Effector memory CD4-positive, alpha-beta T cell (primary cell): ENCODE results near the gene ABCG1.

Experiments used
- DNase-seq, 3 donors: peaks; one replicate each; pipeline ENCODE4 v3.0.0-alpha.2; 2020
- H3K27ac ChIP-seq: 2 replicates; pipeline ENCODE4 v1.7.0; 2013; ENCODE audit warnings: mild to moderate bottlenecking, low read length, moderate library complexity; ENCODE audit not compliant: insufficient read depth, poor library complexity, severe bottlenecking
- H3K27me3 ChIP-seq: replicated peaks from 2 replicates; pipeline ENCODE4 v1.7.0; 2013; ENCODE audit warnings: mild to moderate bottlenecking, low read length; ENCODE audit not compliant: insufficient read depth, control insufficient read depth, poor library complexity, severe bottlenecking
- H3K36me3 ChIP-seq: 2 replicates; pipeline ENCODE4 v1.7.0; 2013; ENCODE audit warnings: mild to moderate bottlenecking, low read length, moderate library complexity; ENCODE audit not compliant: control insufficient read depth, insufficient read depth
- H3K4me1 ChIP-seq: 2 replicates; pipeline ENCODE4 v1.7.0; 2013; ENCODE audit warnings: low read length, mild to moderate bottlenecking; ENCODE audit not compliant: control insufficient read depth, insufficient read depth, poor library complexity, severe bottlenecking
- H3K4me3 ChIP-seq: 2 replicates; pipeline ENCODE4 v1.7.0; 2013; ENCODE audit warnings: low read length, low read depth, mild to moderate bottlenecking; ENCODE audit not compliant: insufficient read depth, poor library complexity, severe bottlenecking
- H3K9me3 ChIP-seq: 2 replicates; pipeline ENCODE4 v1.7.0; 2013; ENCODE audit warnings: mild to moderate bottlenecking, low read length, moderate library complexity; ENCODE audit not compliant: control insufficient read depth

ABCG1 gene

DNA sequence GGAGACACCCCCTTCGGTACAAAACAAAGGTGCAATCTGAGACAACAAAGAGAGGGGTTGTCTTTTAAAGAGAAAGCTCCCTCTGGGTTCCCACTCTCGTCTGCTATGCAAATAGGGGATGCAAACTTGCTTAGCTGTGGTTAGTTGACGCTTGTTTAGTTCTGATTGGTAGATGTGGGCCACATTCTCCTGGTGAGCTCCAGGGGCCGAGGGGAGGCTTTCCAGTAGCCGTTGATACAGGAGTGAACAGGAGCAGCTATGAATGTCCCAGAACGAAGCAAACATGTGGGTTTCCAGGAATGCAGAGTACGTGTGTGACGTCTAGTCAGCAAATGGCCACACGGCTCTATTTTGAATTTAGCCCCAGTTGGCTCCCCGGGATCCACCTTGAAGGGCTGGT is 117.1 kb downstream of the ABCG1 start:
- no peaks in the 10 kb centered on the region for H3K27me3 ChIP-seq
- no peaks in the 10 kb centered on the region for H3K36me3 ChIP-seq
- DNase-seq: no peak
- H3K9me3 ChIP-seq: peaks cover 5% of the 10 kb centered on the region
- H3K27ac ChIP-seq: no peak overlapping the region
- no peak overlapping the region for H3K4me3 ChIP-seq
- peaks cover 6% of the 10 kb centered on the region for H3K4me1 ChIP-seq

DNA sequence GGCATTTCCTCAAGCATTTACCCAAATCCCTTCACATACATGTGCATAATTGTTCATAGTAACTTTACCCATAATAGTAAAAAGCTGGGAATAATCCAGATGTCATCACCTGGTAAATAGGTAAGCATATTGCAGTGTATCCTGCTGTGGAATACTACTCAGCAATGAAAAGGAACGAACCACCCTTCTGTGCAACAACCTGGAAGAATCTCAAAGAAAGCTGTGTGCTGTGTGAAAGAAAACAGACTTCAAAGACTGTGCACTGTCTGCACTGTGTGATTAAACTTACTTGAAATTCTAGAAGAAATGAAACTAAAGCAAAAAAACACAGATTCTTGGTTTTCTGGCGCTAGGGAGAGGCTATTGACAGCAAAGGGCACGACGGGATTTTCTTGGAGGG is 118.3 kb downstream of the ABCG1 start:
- Histone ChIP-seq H3K4me3 (no peak overlapping the region), H3K9me3 (no peaks in the 10 kb centered on the region), H3K27ac (no peak overlapping the region), H3K36me3 (no peaks in the 10 kb centered on the region), H3K4me1 (peaks cover 6% of the 10 kb centered on the region), H3K27me3 (no peaks in the 10 kb centered on the region)
- no peak for DNase-seq

DNA sequence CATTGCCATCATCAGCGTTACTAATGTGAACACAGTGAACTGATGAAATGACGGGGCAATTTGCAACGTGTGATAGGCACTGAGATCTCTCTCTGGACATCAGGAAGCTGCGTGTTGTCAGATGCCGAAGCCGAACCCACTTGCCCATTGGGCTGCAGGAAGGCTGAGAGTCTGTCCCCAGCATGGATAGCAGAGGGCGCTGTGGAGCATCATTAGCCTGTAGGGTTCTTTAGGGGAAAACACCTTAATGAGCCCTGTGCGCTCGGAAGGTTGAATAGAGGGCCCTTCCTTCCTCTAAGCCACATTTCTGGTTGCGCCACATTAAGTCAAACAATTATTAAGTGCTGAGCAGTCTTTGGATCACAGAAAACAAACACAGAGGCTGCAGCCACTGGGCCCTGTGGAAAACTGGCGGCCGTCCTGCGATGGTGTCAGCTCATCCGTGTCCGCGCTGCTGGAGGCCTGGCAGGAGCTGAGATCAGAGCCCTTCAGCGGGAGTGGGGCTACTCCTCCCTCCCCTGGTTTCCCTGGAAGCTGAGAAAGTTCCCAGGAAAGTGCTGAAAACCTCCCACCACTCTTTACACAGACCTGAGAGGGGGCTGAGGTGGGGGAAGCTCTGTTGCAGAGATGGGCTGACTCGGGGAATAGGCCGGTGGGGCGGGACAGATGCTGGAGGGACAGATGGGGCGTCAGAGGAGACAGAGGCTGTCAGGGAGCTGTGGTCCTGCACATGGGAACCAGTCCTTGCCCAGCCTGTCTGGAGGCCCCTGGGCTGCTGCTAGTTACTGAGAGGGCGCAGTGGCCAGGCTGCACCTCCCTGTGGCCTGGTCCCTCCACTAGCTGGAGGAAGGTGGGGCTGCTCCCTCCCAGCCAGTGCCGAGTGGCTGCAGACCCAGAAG is 119.1 kb downstream of the ABCG1 start:
- Histone ChIP-seq H3K36me3 (no peaks in the 10 kb centered on the region), H3K4me1 (peaks cover 6% of the 10 kb centered on the region), H3K4me3 (no peak overlapping the region), H3K27ac (no peak overlapping the region), H3K9me3 (no peaks in the 10 kb centered on the region), H3K27me3 (no peaks in the 10 kb centered on the region)
- peak; percentile 58 to 73 (median 70) for DNase-seq

DNA sequence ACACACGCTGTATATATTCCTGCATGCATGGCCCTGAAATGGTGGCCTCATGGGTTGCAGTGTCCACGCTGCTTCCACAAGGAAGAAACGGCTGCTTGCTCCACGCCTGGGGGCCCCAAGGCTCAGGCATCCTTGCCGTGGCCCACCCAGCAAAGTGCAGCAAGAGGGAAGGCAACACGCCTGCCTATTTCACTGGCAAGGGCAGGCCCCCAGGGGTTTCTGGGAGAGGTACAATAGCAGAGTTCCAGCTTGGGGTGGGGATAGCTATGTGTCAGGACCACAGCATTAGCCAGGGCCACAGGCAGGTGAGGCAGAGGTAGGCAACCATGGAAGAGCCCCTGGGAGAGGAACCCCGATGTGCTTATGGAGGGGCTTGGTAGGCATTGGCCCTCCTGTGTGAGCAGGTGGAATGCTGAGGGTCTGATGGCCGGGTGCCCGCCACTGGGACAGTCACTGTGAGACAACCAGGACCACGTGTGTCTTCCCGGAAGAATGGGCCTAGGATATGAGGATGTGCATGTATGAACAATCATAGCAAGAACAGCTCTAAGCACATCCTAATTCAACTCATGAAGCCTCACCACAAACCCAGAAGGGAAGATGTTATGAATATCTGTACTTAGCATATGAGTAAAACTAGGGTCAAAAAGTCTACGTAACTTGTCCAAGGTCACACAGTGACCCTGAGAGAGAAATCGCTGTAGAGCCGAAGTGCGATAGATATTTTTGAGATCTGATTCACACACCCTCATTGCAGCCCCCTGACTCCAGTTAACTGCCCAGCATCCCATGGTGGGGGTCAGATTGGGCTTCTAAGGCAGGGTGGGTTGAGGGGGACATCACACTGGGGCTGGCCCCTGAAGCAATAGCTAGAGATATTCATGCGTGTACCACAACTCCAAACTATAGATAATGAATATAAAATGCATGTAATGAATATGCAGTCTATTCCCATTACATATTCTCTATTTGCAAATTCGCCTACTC is 120.1 kb downstream of the ABCG1 start:
- DNase-seq: no peak

DNA sequence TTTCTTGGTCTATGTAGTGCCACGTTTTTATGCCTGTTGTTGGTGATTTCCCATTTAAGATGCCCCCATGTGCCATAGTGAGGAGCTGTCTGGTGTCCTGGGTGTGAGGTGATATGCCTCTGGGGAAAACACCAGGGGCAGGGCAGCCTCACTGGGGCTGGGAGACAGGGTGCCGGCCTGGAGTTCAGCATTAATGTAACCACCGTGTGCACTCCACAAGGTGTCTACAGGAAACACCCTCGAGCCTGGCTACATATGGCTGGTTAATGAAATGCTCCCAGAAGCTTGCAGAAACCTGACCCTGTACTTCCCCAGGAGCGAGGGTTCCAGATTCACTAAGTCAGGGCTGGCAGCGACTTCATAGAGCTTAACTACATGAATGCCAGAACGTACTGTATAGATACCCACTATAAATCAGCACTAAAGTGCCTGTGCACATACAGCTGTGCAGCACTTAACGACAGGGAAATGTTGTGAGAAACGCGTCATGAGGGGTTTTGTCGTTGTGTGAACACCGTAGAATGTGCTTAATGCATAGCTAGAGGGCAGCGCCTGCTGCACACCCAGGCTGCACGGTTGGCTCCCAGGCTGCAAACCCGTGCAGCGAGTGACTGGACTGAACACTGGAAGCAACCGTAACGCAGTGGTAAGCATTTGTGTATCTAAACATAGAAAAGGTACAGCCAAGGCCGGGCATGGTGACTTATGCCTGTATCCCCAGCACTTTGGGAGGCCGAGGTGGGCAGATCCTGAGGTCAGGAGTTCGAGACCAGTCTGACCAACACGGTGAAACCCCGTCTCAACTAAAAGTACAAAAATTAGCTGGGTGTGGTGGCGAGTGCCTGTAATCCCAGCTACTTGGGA is 121.5 kb downstream of the ABCG1 start:
- Histone ChIP-seq H3K9me3 (no peaks in the 10 kb centered on the region), H3K27me3 (no peaks in the 10 kb centered on the region), H3K4me1 (peaks cover 6% of the 10 kb centered on the region), H3K4me3 (no peak overlapping the region), H3K36me3 (no peaks in the 10 kb centered on the region), H3K27ac (no peak overlapping the region)
- DNase-seq: no peak

More for the DNA sequence above, 120.1 kb downstream of the ABCG1 start:
- no peaks in the 10 kb centered on the region for H3K27me3 ChIP-seq
- no peaks in the 10 kb centered on the region for H3K36me3 ChIP-seq
- no peaks in the 10 kb centered on the region for H3K9me3 ChIP-seq
- no peak overlapping the region for H3K27ac ChIP-seq
- H3K4me1 ChIP-seq: peaks cover 6% of the 10 kb centered on the region
- H3K4me3 ChIP-seq: no peak overlapping the region

DNA sequence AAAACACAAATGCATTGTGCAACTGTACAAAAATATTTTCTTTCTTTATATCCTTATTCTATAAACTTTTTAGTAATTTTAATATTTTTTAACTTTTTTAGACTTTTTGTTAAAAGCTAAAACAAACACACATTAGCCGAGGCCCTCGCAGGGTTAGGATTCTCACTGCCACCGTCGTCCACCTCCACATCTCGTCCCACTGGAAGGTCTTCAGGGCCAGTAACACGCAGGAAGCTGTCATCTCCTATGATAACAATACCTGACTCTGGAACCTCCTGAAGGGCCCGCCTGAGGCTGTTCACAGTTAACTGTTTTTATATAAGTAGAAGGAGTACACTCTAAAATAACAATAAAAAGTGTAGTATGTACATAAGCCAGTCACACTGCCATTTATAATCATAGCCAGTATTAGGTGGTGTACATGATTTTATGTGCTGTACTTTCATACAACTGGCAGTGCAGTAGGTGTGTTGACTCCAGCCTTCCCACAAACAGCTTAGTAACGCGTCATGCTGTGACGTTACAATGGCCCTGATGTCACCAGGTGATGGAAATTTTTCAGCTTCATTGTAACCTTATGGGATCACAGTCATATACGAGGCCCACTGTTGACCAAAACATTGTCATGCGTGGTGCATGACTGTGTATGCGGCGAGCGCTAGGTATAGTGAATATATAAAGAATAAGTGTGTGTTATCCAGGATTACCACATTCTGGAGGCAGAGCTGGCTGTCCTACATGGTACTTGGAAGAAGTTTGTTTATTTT is 123.0 kb downstream of the ABCG1 start:
- H3K9me3 ChIP-seq: no peaks in the 10 kb centered on the region
- no peak overlapping the region for H3K27ac ChIP-seq
- DNase-seq: no peak
- no peak overlapping the region for H3K4me3 ChIP-seq
- H3K4me1 ChIP-seq: peaks cover 6% of the 10 kb centered on the region
- no peaks in the 10 kb centered on the region for H3K36me3 ChIP-seq
- H3K27me3 ChIP-seq: no peaks in the 10 kb centered on the region

DNA sequence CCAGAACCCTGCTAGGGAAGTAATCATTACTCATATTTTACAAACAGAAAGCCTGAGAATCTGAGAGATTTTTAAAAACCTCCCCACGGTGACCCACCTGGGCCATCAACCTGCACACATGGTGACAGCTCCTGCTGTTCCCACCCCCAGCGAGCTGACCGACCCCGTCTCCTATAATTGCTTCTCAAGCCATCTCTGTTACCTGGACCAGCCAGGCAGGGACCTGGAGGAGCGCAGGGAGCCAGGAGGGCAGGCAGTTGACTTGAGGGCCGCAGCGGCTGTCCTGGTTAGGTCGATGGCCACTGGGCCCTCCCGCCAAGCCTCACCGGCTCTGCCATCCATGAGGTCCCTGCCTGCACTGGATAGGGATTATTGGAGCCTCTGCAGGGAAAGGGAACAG is 124.2 kb downstream of the ABCG1 start:
- H3K36me3 ChIP-seq: no peaks in the 10 kb centered on the region
- no peaks in the 10 kb centered on the region for H3K27me3 ChIP-seq
- no peaks in the 10 kb centered on the region for H3K9me3 ChIP-seq
- H3K4me3 ChIP-seq: no peak overlapping the region
- peaks cover 3% of the 10 kb centered on the region for H3K4me1 ChIP-seq
- no peak overlapping the region for H3K27ac ChIP-seq
- DNase-seq: no peak

DNA sequence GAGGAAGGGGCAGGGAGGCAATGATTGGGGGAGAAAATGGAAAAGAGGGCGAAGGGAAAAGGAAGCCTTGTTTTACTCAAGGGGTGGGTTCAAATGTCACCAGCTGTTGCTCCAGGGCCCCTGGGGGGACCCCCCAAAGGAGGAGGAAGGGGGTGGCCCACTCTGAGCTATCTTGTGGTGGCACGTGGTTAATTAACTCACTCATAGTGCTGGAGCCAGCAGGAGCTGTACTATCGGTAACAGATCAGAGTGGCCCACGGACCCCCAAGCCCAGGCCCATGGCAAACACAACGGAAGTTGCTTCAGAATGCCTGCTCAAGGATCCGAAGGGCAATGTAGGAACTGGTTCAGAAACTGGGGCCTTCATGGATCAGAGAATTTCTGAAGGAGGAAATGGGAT is 124.6 kb downstream of the ABCG1 start:
- H3K27me3 ChIP-seq: no peaks in the 10 kb centered on the region
- DNase-seq: no peak
- H3K4me1 ChIP-seq: no peaks in the 10 kb centered on the region
- H3K36me3 ChIP-seq: no peaks in the 10 kb centered on the region
- H3K9me3 ChIP-seq: no peaks in the 10 kb centered on the region
- H3K4me3 ChIP-seq: no peak overlapping the region
- H3K27ac ChIP-seq: no peak overlapping the region

DNA sequence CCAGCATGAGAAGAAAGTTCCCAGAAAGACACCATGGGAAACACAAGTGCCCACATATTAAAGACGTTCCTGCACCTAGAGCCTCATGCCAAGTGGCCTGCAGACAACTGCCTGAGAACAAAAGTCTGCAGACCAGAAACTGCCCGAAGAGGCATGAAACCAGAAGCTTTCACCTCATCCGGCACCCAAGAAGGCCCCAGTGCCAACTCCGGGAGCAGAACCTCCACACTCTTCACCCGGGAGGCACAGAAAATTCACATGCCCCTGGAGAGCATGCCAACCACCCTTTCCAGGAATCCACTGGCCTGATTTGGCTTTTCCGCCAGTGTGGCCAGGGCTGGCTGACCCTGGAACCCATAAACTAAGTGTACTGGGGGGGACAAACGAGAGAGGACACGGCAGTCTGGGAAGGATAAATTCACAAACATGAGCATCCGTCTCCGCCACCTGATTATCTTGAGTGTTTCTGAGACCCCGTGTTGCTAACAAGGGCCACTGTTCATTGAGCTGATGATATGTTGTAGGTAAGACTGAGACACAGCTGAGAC is 125.1 kb downstream of the ABCG1 start:
- H3K27me3 ChIP-seq: no peaks in the 10 kb centered on the region
- H3K4me3 ChIP-seq: no peak overlapping the region
- no peak for DNase-seq
- H3K36me3 ChIP-seq: no peaks in the 10 kb centered on the region
- H3K4me1 ChIP-seq: no peaks in the 10 kb centered on the region
- no peak overlapping the region for H3K27ac ChIP-seq
- H3K9me3 ChIP-seq: no peaks in the 10 kb centered on the region
